AG09319 (cell line): ENCODE results near the gene MBP.

ENCODE experiments used
- DNase-seq: peaks from one replicate; pipeline ENCODE4 v3.0.0-alpha.2; 2010; ENCODE audit warnings: low read depth; ENCODE audit errors: extremely low read depth
- TF ChIP-seq, protein P1 (sequence below): IDR thresholded peaks from 2 replicates; pipeline ENCODE4 v1.5.1; 2011; ENCODE audit warnings: low read depth, mild to moderate bottlenecking, inconsistent platforms, low read length, moderate library complexity

The MBP gene

DNA sequence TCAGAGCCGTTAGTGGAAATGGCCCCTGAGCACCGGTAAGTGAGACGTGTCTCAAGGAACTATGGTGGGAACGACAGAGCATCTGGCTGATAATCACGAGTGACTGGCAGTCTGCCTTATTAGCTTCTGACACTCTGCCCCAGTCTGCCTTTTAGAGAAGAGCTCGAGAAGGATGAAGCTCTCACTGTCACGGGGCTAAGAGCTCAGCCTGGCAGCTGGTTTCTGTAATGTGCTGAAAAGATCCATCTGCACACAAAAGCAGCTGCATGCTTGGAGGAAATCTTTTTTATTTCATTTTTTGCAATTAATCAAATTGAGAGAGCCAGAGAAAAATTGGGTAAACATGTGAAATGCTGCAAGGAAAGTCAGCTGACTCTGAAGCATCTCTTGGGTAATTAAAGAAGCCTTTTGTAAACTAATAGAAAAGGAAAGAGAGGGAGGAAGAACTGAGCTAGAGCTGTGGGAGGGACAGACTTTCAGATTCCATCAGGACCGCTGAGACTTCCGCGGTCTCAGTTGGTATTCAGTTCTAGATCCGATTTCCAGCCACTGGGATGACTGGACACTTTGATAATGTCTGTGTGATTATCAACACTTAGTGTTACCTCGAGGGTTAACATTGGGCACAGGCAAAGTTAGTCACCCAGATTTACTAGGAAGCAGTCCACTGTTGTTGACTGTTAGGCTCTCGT, 24.4 kb downstream of the MBP start:
- TF ChIP-seq, protein P1, sequence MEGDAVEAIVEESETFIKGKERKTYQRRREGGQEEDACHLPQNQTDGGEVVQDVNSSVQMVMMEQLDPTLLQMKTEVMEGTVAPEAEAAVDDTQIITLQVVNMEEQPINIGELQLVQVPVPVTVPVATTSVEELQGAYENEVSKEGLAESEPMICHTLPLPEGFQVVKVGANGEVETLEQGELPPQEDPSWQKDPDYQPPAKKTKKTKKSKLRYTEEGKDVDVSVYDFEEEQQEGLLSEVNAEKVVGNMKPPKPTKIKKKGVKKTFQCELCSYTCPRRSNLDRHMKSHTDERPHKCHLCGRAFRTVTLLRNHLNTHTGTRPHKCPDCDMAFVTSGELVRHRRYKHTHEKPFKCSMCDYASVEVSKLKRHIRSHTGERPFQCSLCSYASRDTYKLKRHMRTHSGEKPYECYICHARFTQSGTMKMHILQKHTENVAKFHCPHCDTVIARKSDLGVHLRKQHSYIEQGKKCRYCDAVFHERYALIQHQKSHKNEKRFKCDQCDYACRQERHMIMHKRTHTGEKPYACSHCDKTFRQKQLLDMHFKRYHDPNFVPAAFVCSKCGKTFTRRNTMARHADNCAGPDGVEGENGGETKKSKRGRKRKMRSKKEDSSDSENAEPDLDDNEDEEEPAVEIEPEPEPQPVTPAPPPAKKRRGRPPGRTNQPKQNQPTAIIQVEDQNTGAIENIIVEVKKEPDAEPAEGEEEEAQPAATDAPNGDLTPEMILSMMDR, result no peak
- no peak for DNase-seq

DNA sequence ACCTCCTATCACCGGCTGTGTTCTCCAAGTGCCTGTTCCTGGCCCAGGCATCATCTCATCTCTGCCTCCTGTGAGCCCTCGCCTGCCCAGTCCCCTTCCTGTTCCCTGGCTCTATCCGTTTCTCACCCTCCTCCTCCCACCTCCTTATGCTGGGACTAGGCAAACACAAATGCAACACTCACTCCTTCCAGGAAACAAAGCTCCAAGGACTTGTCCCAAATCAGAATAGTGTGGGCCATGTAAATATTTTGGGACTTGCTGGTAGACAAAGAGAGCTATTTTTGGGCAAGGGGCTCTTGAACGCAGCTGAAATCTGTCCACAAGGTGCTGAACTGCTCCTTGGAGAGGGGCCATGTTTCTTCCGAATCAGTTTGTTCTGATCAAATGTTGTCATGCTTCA, 25.3 kb downstream of the MBP start:
- TF ChIP-seq, protein P1, result no peak
- no peak for DNase-seq

- TF ChIP-seq, protein P1, result no peak
- no peak for DNase-seq
These were observed 26.3 kb downstream of the MBP start for GRCh38 chr18:77106331-77106730.

DNA sequence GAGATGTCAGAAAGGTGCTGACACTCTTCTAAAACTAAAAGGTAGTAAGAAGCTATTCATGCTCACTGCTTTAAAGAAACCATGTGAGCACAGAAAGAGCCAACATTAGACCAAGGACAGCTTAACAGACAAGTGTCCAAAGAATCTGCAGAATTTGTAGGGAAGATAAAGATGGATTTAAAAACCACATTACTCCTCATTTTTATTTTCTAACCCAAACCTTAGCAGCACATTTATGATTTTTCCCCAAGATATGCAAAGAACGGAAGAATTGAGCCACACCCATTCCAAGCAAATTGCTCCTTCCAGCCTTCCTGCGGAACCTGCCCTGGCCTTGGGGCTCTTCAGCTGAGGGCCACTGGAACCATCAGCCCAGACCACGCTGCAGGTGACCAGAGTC, 26.9 kb downstream of the MBP start:
- TF ChIP-seq, protein P1, result no peak
- DNase-seq, result no peak

DNA sequence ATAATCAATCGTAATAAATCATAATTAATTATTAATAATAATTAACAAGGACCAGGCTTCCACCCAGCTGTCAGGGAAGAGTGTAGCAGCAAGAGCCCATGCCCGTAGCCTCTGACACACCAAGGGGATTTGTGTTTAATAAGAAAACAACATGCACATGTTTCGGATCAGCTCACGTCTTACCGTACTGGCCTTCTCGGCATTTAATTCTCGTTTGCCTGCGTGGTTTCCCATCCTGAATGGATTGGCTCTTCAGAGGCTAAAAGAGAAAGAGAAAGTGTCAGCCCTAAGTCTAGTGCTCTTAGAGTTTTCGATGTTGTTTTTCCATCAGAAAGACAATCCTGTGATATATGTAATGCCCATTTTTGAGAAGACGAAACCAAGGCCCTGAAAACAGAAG, 27.6 kb downstream of the MBP start:
- no peak for DNase-seq
- TF ChIP-seq, protein P1, result no peak

DNA sequence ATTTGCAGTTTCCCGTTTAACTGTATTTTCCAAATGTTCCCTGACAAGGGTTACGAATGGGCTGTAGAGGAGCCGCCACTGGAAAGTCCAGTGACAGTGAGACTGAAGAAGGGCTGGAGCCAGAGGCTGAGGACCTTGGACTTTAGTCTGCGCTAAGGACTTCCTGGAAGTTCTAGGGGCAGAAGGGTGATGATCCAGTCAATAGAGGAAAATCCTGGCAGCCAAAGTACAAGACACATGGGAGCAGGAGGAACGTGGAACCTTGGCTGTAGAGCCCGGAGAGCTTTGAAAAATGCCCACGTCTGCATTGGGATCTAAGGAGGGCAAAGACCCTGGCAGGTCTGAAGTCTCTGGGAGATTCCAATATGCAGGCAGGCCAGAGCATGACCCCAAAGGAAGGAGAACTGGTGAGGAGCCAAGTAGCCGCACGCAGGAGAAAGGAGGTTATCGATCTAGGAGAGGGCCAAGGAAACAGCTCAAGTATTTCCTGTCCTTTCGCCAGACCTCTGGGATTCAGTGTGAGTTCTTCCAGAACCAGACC, 28.5 kb downstream of the MBP start:
- no peak for DNase-seq

More for the DNA sequence above, 28.5 kb downstream of the MBP start:
- TF ChIP-seq, protein P1, result no peak
